Measurements from ENCODE around the gene GARIN1A.
"Not testable (repeated sequence)": the region's sequence is repeated elsewhere in the genome, so short reads cannot be mapped to it uniquely, and the experiment has no call there.

- TF ChIP-seq, protein P1, sequence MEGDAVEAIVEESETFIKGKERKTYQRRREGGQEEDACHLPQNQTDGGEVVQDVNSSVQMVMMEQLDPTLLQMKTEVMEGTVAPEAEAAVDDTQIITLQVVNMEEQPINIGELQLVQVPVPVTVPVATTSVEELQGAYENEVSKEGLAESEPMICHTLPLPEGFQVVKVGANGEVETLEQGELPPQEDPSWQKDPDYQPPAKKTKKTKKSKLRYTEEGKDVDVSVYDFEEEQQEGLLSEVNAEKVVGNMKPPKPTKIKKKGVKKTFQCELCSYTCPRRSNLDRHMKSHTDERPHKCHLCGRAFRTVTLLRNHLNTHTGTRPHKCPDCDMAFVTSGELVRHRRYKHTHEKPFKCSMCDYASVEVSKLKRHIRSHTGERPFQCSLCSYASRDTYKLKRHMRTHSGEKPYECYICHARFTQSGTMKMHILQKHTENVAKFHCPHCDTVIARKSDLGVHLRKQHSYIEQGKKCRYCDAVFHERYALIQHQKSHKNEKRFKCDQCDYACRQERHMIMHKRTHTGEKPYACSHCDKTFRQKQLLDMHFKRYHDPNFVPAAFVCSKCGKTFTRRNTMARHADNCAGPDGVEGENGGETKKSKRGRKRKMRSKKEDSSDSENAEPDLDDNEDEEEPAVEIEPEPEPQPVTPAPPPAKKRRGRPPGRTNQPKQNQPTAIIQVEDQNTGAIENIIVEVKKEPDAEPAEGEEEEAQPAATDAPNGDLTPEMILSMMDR (conservative IDR thresholded peaks at IDR 0.05; ENCODE audit: low read length), result not testable (repeated sequence)
- not testable (repeated sequence) for TF ChIP-seq EZH2phosphoT487 (IDR thresholded peaks at IDR 0.05; ENCODE audit: borderline replicate concordance, low read depth, low read length)
These were observed 21.0 kb upstream of the GARIN1A start for GRCh38 chr7:128651096-128651495.

Measured in OCI-LY7 (cell line).